Motor neuron (in vitro differentiated cells): ENCODE measurements around the gene DOCK4. TPM values are rescaled to one million over a fixed set of nuclear protein-coding genes. Genes with fewer than 3 reads are reported as not detected.

Experiments used
- ATAC-seq, 8 experiments: fragments of 200-7000 bp; cut with Tn5 transposase; replicated peaks in 6 of 8; 2 replicates each; pipeline ENCODE4 v1.8.0; 2021; ENCODE audit warnings: mild to moderate bottlenecking in 8 of 8, moderate library complexity in 8 of 8
- H3K27ac ChIP-seq, 2 donors: fragments of 250-450 bp; sonication (Bioruptor Pico); 2 replicates each; pipeline ENCODE4 v1.9.0; 2021; ENCODE audit warnings: antibody characterized with exemption in 2 of 2, mild to moderate bottlenecking in 2 of 2, moderate library complexity in 1 of 2
- H3K4me1 ChIP-seq, 2 donors: fragments of 250-450 bp; sonication (Bioruptor Pico); replicated peaks in 1 of 2; 2 replicates each; pipeline ENCODE4 v1.6.1; 2021; ENCODE audit warnings: antibody characterized with exemption in 2 of 2, mild to moderate bottlenecking in 2 of 2, moderate library complexity in 1 of 2
- H3K4me3 ChIP-seq, 5 donors: fragments of 250-450 bp; sonication (Bioruptor Pico); 2 replicates each; pipeline ENCODE4 v1.9.0; 2021; ENCODE audit warnings: antibody characterized with exemption in 5 of 5, mild to moderate bottlenecking in 5 of 5, moderate library complexity in 4 of 5
- WGBS, 10 experiments: fragments of 450-650 bp; shearing (Covaris generic); methylation state at CpG; one replicate each; pipeline ENCODE4 v1.0.0; 2022; 5-methylcytosine and 5-hydroxymethylcytosine counted together
- in situ Hi-C, 9 experiments: fragments of 400-800 bp; cut with MboI; loops; one replicate each; pipeline ENCODE4 v1.15.0; 2021; ENCODE audit warnings: low sequenced_read_pairs in 9 of 9, low pct_unique_long_range_greater_than_20kb in 2 of 9; ENCODE audit not compliant: unreplicated experiment in 9 of 9
- total RNA-seq, 8 experiments: library from RNA; unstranded; fragments of 300-600 nt; gene quantifications; 2 replicates each; pipeline versions ENCODE4 v1.2.3 to v1.2.4, GENCODE V29; 2022

The DOCK4 gene
- total RNA-seq, 8 experiments from 2014 or later: 8.1 to 27.3 (median 20.6) TPM

DNA sequence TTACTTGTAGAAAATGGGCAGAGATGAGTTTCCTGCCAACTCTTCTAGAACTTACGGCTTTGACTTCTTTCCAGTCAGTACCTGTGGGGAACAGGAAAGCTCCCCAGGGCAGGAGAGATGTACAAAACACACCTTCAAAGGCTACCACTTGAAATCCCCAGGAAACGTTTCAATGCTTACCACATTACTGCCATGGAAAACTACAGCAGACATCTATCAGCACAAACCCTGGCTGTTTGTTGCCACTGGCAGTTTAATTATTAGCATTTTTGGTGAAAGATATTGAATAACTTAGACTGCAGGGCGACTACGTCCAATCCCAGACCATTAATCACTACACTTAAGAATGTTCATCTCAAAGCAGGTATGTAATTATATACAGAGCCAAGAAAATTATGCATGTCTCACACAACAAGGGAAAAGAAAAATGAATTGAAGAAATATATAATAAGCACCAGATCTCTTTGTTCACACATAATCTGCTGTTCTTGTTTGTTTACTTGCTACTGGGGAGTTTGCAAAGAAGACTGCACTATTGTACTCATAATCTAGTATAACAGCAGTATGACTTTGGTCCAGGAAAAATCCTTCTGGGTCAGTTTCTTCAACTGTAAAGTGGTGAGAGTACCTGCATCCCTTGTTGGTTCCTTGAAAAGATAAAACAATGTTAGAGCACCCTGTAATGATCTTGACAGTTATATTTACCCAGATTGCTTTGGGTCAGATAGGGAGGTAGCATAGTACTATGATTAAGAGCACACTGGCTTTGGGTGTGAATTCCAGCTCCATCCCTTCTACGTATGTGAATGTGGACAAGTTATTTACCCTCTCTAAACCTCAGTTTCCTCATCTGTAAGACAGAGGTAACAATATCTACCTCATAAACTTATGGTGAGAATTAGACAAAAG lies 138.3 kb downstream of the DOCK4 start:
- peak in 1 of 8 experiments; percentile 75 for ATAC-seq
- H3K4me1 ChIP-seq: peaks cover 0 to 3% of the 10 kb centered on the region in 2 donors
- H3K27ac ChIP-seq: no peak overlapping the region
- no peak overlapping the region for H3K4me3 ChIP-seq
- in situ Hi-C loops: no loop called here
- 50 to 100% (median 85%) methylated on average over 1 to 5 of the region's 5 CpGs for WGBS, 10 experiments

DNA sequence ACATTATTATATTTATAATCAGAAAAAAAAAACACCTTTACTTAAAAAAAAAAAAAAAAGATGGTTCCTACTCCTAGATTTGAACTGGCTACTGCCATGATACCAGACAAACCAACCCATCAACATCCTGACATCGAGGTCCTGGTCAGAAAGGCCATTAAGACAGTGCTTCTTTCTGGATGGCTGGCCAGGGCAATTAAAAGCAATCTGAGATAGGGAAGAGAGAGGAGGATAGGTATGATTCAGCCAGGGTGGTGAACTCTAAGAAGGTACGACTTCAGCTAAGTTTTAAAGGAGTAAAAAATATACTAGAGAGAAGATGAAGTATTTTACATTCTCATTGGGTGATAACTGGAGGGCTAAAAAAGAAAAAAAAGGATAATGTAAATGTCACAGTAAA lies 139.0 kb downstream of the DOCK4 start:
- no peak overlapping the region for H3K27ac ChIP-seq
- in situ Hi-C loops: no loop called here
- peaks cover 0 to 3% of the 10 kb centered on the region in 2 donors for H3K4me1 ChIP-seq
- WGBS, 10 experiments: 62 to 100% (median 95%) methylated on average over 1 to 2 of the region's 2 CpGs
- ATAC-seq: no peak
- no peak overlapping the region for H3K4me3 ChIP-seq

DNA sequence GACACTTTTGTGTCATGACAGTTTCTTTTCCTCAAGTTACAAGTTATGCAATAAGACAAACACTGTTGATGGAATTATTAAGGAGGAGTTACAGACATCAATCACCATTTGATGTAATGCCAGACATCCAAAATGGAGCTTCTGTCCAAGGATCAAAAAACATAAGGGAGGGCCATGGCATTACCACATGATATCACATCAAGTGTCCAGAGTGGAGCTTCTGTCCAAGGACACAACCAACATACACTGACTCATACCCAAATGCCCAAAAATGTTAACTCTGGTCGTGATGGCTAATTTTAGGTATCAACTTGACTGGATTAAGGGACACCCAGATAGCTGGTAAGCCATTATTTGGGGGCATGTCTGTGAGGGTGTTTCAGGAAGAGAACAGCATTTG lies 140.4 kb downstream of the DOCK4 start:
- in situ Hi-C loops: no loop called here

DNA sequence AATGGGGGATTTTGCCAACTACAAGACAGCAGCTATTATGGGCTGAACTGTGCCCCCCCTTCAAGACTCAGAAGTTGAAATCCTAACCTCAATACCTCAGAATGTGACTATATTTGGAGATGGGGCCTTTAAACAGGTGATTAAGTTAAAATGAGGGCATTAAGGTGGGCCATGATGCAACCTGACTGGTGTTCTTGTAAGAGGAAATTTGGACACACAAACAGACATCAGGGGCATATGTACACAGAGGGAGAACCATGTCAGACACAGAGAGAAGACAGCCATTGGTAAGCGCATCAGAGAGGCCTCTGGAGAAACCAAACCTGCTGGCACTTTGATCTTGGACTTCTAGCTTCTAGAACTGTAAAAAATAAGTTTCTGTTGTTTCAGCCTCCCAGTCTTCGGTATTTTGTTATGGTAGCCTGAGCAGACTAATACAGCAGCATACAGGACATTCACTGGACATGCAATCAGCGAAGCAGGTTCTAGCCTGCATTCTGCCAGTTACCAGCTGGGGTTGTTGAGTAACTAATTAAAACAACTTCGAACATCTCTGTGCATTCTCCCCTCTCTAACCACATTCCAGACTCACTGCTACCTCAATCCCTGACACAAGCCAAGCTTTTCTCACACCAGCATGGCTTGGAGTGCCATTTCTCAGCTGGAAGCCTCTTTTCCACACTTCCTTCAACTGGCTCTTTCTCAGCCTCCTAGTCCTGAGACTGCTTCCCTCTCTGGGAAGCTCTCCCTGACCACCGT lies 141.4 kb downstream of the DOCK4 start:
- Histone ChIP-seq H3K27ac (no peak overlapping the region), H3K4me3 (no peak overlapping the region), H3K4me1 (peaks cover 0 to 3% of the 10 kb centered on the region in 2 donors)
- in situ Hi-C loops: no loop called here
- 33 to 100% (median 92%) methylated on average over 1 to 4 of the region's 5 CpGs; no CpG with 5 or more reads in 1 of the 10 experiments for WGBS, 10 experiments
- no peak for ATAC-seq

More for the DNA sequence above, 140.4 kb downstream of the DOCK4 start:
- ATAC-seq: no peak
- Histone ChIP-seq H3K27ac (no peak overlapping the region), H3K4me3 (no peak overlapping the region), H3K4me1 (peaks cover 0 to 3% of the 10 kb centered on the region in 2 donors)
- WGBS, 10 experiments: 100% methylated on average over 1 of the region's 1 CpG; no CpG with 5 or more reads in 7 of the 10 experiments

DNA sequence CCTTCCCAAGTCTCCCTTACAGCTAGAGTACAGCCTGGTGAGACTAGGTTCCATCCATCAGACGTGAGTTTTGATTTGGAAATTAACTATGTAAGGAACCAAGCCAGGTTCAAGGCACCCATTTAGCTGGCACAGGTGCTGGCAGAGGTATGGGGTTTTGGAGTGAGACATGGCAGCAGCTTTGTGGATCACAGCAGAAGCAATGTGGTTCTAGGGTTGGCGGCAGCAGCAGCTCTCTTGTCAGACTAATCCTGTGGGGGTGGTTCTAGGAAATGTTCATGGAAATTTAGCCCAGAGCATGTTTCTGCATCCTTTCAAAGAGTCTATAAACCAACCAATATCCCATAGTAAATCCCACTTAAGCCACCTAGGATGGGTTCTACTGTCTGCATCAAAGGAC lies 142.2 kb downstream of the DOCK4 start:
- ATAC-seq: no peak
- WGBS, 10 experiments: 83 to 100% (median 92%) methylated on average over 1 to 2 of the region's 2 CpGs; no CpG with 5 or more reads in 6 of the 10 experiments
- Histone ChIP-seq H3K27ac (no peak overlapping the region), H3K4me3 (no peak overlapping the region), H3K4me1 (peaks cover 0 to 3% of the 10 kb centered on the region in 2 donors)
- in situ Hi-C loops: no loop called here

DNA sequence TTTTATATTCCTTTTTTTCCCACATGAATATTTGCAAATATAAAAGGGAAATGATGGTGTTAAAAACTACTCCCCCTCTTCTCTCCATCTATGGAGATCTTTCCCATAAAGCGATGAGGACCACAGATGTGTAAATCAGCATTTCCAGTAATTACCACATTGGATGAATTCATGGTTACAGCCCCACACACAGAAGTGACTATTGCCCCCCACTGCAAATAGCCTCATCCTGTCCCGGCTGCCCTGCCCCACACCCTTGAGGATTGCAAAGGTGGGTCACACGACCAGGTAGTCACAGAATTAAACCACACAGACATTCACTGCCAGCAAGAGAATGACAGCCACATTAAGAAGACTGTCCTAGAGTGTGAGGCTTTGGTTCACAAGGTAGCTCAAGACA lies 145.1 kb downstream of the DOCK4 start:
- in situ Hi-C loops: no loop called here
- no peak overlapping the region for H3K4me3 ChIP-seq
- peaks cover 5 to 12% of the 10 kb centered on the region in 2 donors for H3K4me1 ChIP-seq
- no peak overlapping the region for H3K27ac ChIP-seq
- 60 to 90% (median 80%) methylated on average over 1 to 3 of the region's 3 CpGs; no CpG with 5 or more reads in 4 of the 10 experiments for WGBS, 10 experiments
- ATAC-seq: peak in 4 of 8 experiments; percentile 51 to 89 (median 76)

DNA sequence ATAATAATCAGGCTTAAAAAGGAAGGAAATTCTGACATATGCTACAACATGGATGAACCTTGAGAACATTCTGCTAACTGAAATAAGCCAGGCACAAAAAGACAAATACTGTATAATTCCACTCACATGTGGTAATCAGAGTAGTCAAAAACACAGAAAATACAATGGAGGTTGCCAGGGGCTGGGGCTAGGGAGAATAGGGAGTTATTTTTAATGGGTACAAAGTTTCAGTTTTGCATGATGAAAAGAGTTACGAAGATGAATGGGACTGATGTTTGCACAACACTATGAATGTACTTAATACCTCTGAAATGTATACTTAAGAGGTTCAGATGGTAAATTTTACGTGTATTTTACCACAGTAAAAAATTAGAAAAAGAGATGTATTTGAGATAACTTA lies 145.6 kb downstream of the DOCK4 start:
- no peak overlapping the region for H3K27ac ChIP-seq
- H3K4me1 ChIP-seq: peaks cover 5 to 14% of the 10 kb centered on the region in 2 donors
- WGBS, 10 experiments: 8 to 100% (median 81%) methylated on average over 1 to 2 of the region's 2 CpGs; no CpG with 5 or more reads in 2 of the 10 experiments
- in situ Hi-C loops: no loop called here
- peak in 5 of 8 experiments; percentile 18 to 88 (median 50) for ATAC-seq
- no peak overlapping the region for H3K4me3 ChIP-seq

DNA sequence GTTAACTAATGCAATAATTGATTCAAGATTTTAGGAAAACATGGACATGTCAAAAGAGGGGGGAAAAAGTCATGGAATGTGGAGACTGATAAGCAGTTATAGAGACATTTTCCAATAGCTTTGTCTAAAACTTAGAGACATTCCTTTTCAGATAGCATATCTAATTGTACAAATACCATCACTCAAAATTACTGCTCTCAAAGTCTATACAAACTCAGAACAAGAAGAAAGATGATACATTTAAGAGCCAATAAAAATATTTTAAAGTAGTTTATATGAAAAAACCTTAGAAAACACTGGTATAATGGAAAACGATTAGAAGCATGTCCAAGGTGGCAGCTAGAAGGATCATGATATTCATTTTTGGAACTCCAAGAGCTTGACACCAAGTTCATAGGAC lies 146.5 kb downstream of the DOCK4 start:
- in situ Hi-C loops: no loop called here
- 64 to 100% (median 84%) methylated on average over 1 of the region's 1 CpG for WGBS, 10 experiments
- Histone ChIP-seq H3K4me1 (peaks cover 5 to 14% of the 10 kb centered on the region in 2 donors), H3K4me3 (no peak overlapping the region), H3K27ac (no peak overlapping the region)
- no peak for ATAC-seq

DNA sequence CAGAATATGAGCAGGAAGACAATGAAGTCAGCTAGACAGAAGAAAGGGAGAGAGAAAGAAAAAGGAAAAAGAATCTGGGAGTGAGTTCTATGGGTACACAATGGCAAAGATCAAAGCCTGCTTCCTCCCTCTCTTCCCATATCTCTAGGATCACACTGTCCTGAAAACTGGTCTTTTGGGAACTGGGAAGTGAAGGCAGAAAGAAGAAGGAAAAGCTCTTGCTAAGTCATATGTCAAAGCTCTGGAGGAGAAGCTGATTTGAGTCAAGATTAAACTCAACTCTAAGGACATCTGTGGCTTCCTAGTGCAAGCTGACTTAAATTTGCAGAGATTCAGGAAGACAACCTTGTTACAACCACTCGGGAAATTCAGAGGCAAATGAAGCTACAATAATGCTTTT lies 147.5 kb downstream of the DOCK4 start:
- Histone ChIP-seq H3K4me1 (peaks cover 5 to 14% of the 10 kb centered on the region in 2 donors), H3K27ac (no peak overlapping the region), H3K4me3 (no peak overlapping the region)
- in situ Hi-C loops: no loop called here
- 50 to 100% (median 89%) methylated on average over 1 of the region's 1 CpG; no CpG with 5 or more reads in 3 of the 10 experiments for WGBS, 10 experiments
- ATAC-seq: no peak

DNA sequence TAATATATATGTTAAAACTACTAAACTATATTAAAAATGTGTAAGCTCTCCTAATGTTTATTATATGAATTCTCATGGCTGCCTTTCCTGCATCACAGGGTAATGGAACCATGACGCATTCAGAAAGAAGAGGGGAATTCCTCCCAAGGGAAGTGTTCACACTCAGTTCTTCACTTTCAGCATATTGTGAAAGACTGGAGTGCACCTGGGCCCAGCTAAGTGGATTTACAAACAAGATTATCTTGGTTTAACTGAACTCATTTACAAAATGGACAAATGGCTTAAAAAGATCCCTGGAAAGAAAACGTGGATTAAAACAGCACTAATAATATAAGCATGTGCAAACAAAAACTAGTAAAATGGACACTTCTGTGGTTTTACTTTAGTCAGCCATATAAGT lies 149.8 kb downstream of the DOCK4 start:
- ATAC-seq: peak in 4 of 8 experiments; percentile 35 to 66 (median 56)
- in situ Hi-C loops: no loop called here
- Histone ChIP-seq H3K4me1 (peaks cover 5 to 14% of the 10 kb centered on the region in 2 donors), H3K27ac (no peak overlapping the region), H3K4me3 (no peak overlapping the region)
- 38 to 81% (median 58%) methylated on average over 1 to 2 of the region's 2 CpGs; no CpG with 5 or more reads in 1 of the 10 experiments for WGBS, 10 experiments

DNA sequence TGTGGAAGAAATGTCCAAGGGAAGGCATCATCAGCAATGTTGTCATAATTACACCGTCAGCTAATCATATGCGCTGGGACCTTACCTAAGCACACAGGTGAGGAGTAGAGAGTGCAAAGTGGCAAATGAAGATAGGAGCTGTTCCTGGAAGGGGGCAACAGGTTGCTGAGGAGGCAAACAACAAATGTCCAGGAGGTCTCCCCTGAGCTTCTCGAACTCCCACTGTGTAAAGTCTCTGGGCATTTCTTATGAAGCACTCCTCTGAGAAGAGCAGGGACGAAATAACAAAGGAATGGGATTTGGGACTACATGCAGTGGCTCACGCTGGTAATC lies 152.5 kb downstream of the DOCK4 start:
- no peak overlapping the region for H3K27ac ChIP-seq
- peaks cover 2 to 14% of the 10 kb centered on the region in 2 donors for H3K4me1 ChIP-seq
- no peak for ATAC-seq
- no peak overlapping the region for H3K4me3 ChIP-seq
- in situ Hi-C loops: no loop called here
- 89 to 100% (median 97%) methylated on average over 2 to 5 of the region's 5 CpGs; no CpG with 5 or more reads in 5 of the 10 experiments for WGBS, 10 experiments

DNA sequence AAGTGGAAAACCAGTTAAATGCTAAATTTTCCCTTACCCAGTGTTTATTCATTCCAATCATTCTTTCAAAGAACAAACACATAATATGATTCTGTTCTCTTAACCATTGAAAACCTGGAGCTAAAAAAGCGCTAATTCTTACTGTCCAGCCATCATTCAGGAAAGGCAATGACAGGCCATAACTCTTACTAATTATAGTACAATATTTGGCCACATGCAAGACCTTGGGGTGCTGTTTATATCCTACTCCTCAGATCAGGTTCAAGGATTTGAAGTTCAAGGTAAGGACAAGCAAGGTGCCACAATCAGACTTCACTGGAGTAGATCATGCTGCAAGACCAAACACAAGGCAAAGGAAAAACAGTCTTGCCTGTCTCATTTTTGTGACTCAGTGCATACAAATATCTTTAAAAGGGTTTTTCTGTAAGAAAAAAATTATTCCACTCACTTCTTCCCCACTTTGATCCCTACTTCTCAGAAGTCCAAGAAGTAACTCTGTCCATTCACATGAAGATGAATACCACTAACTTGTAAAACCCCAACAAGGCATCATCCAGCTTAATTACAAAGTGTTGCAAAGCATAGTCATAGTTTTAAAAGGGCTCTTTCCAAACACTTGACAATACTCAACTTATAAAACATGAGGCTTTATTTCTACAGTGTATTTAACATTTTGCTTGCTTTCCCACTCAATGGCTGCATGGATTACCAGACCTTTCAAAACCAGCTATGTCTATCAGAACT lies 153.0 kb downstream of the DOCK4 start:
- H3K4me3 ChIP-seq: no peak overlapping the region
- peaks cover 0 to 10% of the 10 kb centered on the region in 2 donors for H3K4me1 ChIP-seq
- in situ Hi-C loops: no loop called here
- ATAC-seq: no peak
- 75 to 100% (median 100%) methylated on average over 1 of the region's 1 CpG; no CpG with 5 or more reads in 4 of the 10 experiments for WGBS, 10 experiments
- H3K27ac ChIP-seq: no peak overlapping the region
